K562 (cell line): ENCODE data around the gene UBE2E2. TPM values are rescaled to one million over a fixed set of nuclear protein-coding genes. Genes with fewer than 3 reads are reported as not detected.

Experiments
- ATAC-seq: fragments of 200-7000 bp; cut with Tn5 transposase; 3 replicates; pipeline ENCODE4 v1.9.1; 2020; ENCODE audit warnings: moderate library complexity
- BruUV-seq: library from RNA; stranded (reverse); fragments of 400-500 nt; replicated peaks from 2 replicates; lab custom pipeline; 2021; lab: Mats Ljungman, UMichigan
- CTCF ChIA-PET: fragments of 300-600 bp; formaldehyde crosslinking; extraction: SDS; loops from one replicate; lab custom pipeline; 2021; ENCODE audit warnings: low intra/inter-chr PET ratio; lab: Yijun Ruan, JAX
- POLR2A ChIA-PET: fragments of 300-600, 350-650 bp; sonication (Branson Sonifier 250); formaldehyde crosslinking; extraction: SDS; loops from one replicate; lab custom pipeline; 2021; ENCODE audit warnings: antibody characterized with exemption, inconsistent platforms; lab: Yijun Ruan, JAX
- DNase-seq, 4 experiments: peaks; one replicate each; pipeline versions ENCODE4 v3.0.0 to v3.0.0-alpha.2; 2011 to 2018; ENCODE audit warnings: low spot score in 3 of 4, mixed read lengths in 3 of 4; ENCODE audit errors: extremely low read depth in 1 of 4
- FAIRE-seq: peaks from 2 replicates; lab custom pipeline; 2011; peaks lifted over from hg19 to GRCh38; lab: Jason Lieb, UNC
- H2AFZ ChIP-seq: 2 replicates; pipeline ENCODE4 v1.6.0; 2011; ENCODE audit warnings: low read depth, low read length, control low read depth, inconsistent platforms
- H3K27ac ChIP-seq: fragments of 200-600 bp; 3 replicates; pipeline ENCODE4 v1.8.0; 2011; ENCODE audit warnings: low read depth, mild to moderate bottlenecking, control low read depth, inconsistent platforms, low read length, moderate library complexity, mixed read lengths; ENCODE audit errors: extremely low read depth
- H3K27me3 ChIP-seq, 2 experiments: fragments of 300-600 bp in 1 of 2; 2 replicates in 1 of 2; 3 replicates in 1 of 2; pipeline versions ENCODE4 v1.6.0 to v1.8.0; 2011; ENCODE audit warnings: inconsistent platforms in 2 of 2, low read length in 2 of 2, mild to moderate bottlenecking in 1 of 2, mixed read lengths in 1 of 2, moderate library complexity in 1 of 2; ENCODE audit not compliant: control insufficient read depth in 2 of 2, insufficient read depth in 2 of 2
- H3K36me3 ChIP-seq: fragments of 300-600 bp; 3 replicates; pipeline ENCODE4 v1.8.0; 2011; ENCODE audit warnings: mild to moderate bottlenecking, low read length, inconsistent platforms; ENCODE audit not compliant: control insufficient read depth, insufficient read depth
- H3K4me1 ChIP-seq, 2 experiments: fragments of 200-600 bp in 1 of 2; replicated peaks in 1 of 2; 2 replicates in 1 of 2; 3 replicates in 1 of 2; pipeline versions ENCODE4 v1.5.1 to v1.8.0; 2011; ENCODE audit warnings: inconsistent platforms in 2 of 2, low read length in 2 of 2, mild to moderate bottlenecking in 1 of 2, mixed read lengths in 1 of 2, moderate library complexity in 1 of 2; ENCODE audit not compliant: control insufficient read depth in 2 of 2, insufficient read depth in 2 of 2
- H3K4me2 ChIP-seq: 2 replicates; pipeline ENCODE4 v1.6.1; 2011; ENCODE audit warnings: low read length, control low read depth, inconsistent platforms, mixed read lengths; ENCODE audit not compliant: insufficient read depth
- H3K4me3 ChIP-seq: fragments of 200-600 bp; sonication (generic), shearing (Covaris generic); 2 replicates; pipeline ENCODE4 v1.5.1; 2016; ENCODE audit warnings: control low read depth, inconsistent platforms
- H3K79me2 ChIP-seq: fragments of 200-600 bp; 3 replicates; pipeline ENCODE4 v1.8.0; 2011; ENCODE audit warnings: low read length, inconsistent platforms; ENCODE audit not compliant: control insufficient read depth, insufficient read depth
- H3K9ac ChIP-seq, 2 experiments: 2 replicates each; pipeline versions ENCODE4 v1.6.0 to v1.6.1; 2011; ENCODE audit warnings: low read depth in 2 of 2, low read length in 2 of 2, control low read depth in 1 of 2, inconsistent platforms in 1 of 2, mild to moderate bottlenecking in 1 of 2, mixed read lengths in 1 of 2; ENCODE audit not compliant: insufficient read depth in 1 of 2
- H3K9me1 ChIP-seq: one replicate; pipeline ENCODE4 v1.6.0; 2011; ENCODE audit warnings: inconsistent platforms, mild to moderate bottlenecking, low read length, moderate library complexity; ENCODE audit not compliant: control insufficient read depth, insufficient read depth
- H3K9me3 ChIP-seq: replicated peaks from 2 replicates; pipeline ENCODE4 v1.5.1; 2011; ENCODE audit warnings: low read depth, low read length, inconsistent platforms; ENCODE audit not compliant: control insufficient read depth, insufficient read depth
- H4K20me1 ChIP-seq: replicated peaks from 2 replicates; pipeline ENCODE4 v1.6.1; 2011; ENCODE audit warnings: low read length, inconsistent platforms, mixed read lengths; ENCODE audit not compliant: control insufficient read depth, insufficient read depth
- ATF1 ChIP-seq, 2 experiments: fragments of 450-650 bp in 1 of 2; IDR thresholded peaks; 2 replicates each; pipeline ENCODE4 v1.6.1; 2016; ENCODE audit warnings: missing compliant biosample characterization in 1 of 2, missing genetic modification characterization in 1 of 2
- CEBPG ChIP-seq, 3 experiments: fragments of 200-800 bp in 1 of 3; sonication (Bioruptor generic) in 1 of 3; sonication (generic) in 1 of 3; formaldehyde crosslinking in 1 of 3; IDR thresholded peaks in 2 of 3; conservative IDR thresholded peaks in 1 of 3; 2 replicates each; pipeline versions ENCODE4 v1.6.1 to v1.8.0; 2016 to 2022; ENCODE audit warnings: missing compliant biosample characterization in 2 of 3, missing genetic modification characterization in 2 of 3, mild to moderate bottlenecking in 1 of 3, missing genetic modification reagents in 1 of 3
- COPS2 ChIP-seq: fragments of 450-650 bp; conservative IDR thresholded peaks from 2 replicates; pipeline ENCODE4 v1.6.1; 2016; ENCODE audit warnings: mild to moderate bottlenecking, moderate library complexity
- E2F8 ChIP-seq: fragments of 450-650 bp; IDR thresholded peaks from 2 replicates; pipeline ENCODE4 v1.7.1; 2018; ENCODE audit warnings: mild to moderate bottlenecking, low read depth; ENCODE audit not compliant: partially characterized antibody
- KHSRP ChIP-seq: fragments of 450-650 bp; IDR thresholded peaks from 2 replicates; pipeline ENCODE4 v1.6.1; 2017
- NFIC ChIP-seq: fragments of 450-650 bp; IDR thresholded peaks from 2 replicates; pipeline ENCODE4 v1.6.1; 2017; ENCODE audit warnings: mild to moderate bottlenecking, inconsistent platforms
- NFRKB ChIP-seq: fragments of 450-650 bp; IDR thresholded peaks from 2 replicates; pipeline ENCODE4 v1.6.1; 2016; ENCODE audit warnings: low read depth
- RAD51 ChIP-seq: fragments of 450-650 bp; IDR thresholded peaks from 2 replicates; pipeline ENCODE4 v1.7.1; 2016; ENCODE audit warnings: low read depth, mild to moderate bottlenecking, borderline replicate concordance
- RBM15 ChIP-seq: fragments of 200-400 bp; formaldehyde crosslinking; IDR thresholded peaks from 2 replicates; pipeline ENCODE4 v1.6.1; 2018; ENCODE audit warnings: mild to moderate bottlenecking, low read length, moderate library complexity; ENCODE audit not compliant: insufficient read depth
- ZNF408 ChIP-seq: fragments of 250-450 bp; sonication (Bioruptor Pico); IDR thresholded peaks from 2 replicates; pipeline ENCODE4 v1.4.0; 2020; ENCODE audit warnings: low read depth, mild to moderate bottlenecking, moderate library complexity
- WGBS: fragments of 100-300 bp; shearing (Covaris generic); methylation state at CpG from one replicate; pipeline ENCODE4 v1.1.6; 2016; ENCODE audit warnings: low coverage, mixed read lengths; ENCODE audit not compliant: insufficient coverage; ENCODE audit errors: missing lambda C conversion rate; 5-methylcytosine and 5-hydroxymethylcytosine counted together
- in situ Hi-C: fragments of 300-500 bp; cut with MboI; formaldehyde crosslinking; loops from 4 replicates; pipeline ENCODE4 v1.15.0; 2018; ENCODE audit warnings: inconsistent platforms, mixed read lengths
- intact Hi-C: fragments of 100-400 bp; cut with micrococcal nuclease; formaldehyde crosslinking; loops from 2 replicates; pipeline ENCODE4 v1.14.2; 2022
- polyA plus RNA-seq, 8 experiments: library from polyadenylated mRNA; depleted of rRNA in 4 of 8; stranded (reverse) in 5 of 8; unstranded in 3 of 8; fragments of >200 nt; fragmentation: Nextera tagmentation in 2 of 8; fragmentation: Illumina TruSeq in 1 of 8; extraction: Ambion mirVana in 2 of 8; extraction: Trizol in 1 of 8; gene quantifications; 2 replicates each; pipeline versions ENCODE4 v1.2.1 to v1.2.3, GENCODE V29; 2011 to 2014; ENCODE audit warnings: inconsistent platforms in 1 of 8, missing spikeins in 1 of 8
- total RNA-seq, 7 experiments: library from RNA; depleted of rRNA in 6 of 7; stranded (reverse); fragments of >200 nt in 6 of 7; fragmentation: Illumina TruSeq in 2 of 7; extraction: Trizol in 2 of 7; gene quantifications; 2 replicates each; pipeline versions ENCODE4 v1.2.1 to v1.2.3, GENCODE V29; 2011 to 2021; ENCODE audit warnings: low replicate concordance in 1 of 7
- TF ChIP-seq, protein P1 (sequence below): fragments of 450-650 bp; formaldehyde crosslinking; IDR thresholded peaks from 2 replicates; pipeline ENCODE4 v1.4.0; 2022; ENCODE audit warnings: missing genetic modification characterization

UBE2E2 gene
- total and polyA plus RNA-seq, 9 of the 15 experiments (the other 6 are each of a cell fraction or from before 2014, with no cell fraction given), result 0.22 to 5.1 (median 1.9) TPM

DNA sequence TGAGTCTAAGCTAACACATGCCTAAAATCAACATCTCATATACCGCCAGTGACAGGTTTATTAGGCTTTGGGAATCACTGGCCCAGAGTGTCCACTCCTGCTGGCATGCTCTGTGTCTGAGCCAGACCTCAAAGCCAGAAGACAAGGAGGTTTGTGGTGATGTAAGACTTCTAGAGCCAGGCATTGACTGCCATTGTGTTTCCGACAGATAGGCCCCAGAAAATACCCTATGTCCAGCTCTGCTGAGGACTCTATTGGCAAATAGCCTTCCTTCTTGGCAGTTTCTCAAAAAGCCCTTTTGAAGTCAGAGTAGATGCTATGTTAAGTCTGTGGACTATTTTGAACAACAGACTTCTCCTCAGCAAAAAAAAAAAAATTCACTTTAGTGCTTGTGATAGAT is 420.7 kb downstream of the UBE2E2 start:
- H3K9ac ChIP-seq, result no peak overlapping the region
- H3K4me3 ChIP-seq, result no peak overlapping the region
- DNase-seq, result no peak
- WGBS, result 0% methylated on average over 2 of the region's 2 CpGs
- H3K4me1 ChIP-seq, result no peaks in the 10 kb centered on the region
- CTCF ChIA-PET, result no interaction called here
- intact Hi-C loops, result no loop called here
- no peak for FAIRE-seq
- H3K27ac ChIP-seq, result no peak overlapping the region
- TF ChIP-seq NFIC, result no peak
- TF ChIP-seq COPS2, result no peak
- no peak for TF ChIP-seq NFRKB
- no peak for TF ChIP-seq CEBPG (CRISPR knock-in tag; IDR thresholded peaks at IDR 0.05)
- TF ChIP-seq CEBPG (tag; conservative IDR thresholded peaks at IDR 0.05 in 1 of 2, IDR thresholded peaks at IDR 0.05 in 1 of 2), result no peak
- no peak for TF ChIP-seq KHSRP
- TF ChIP-seq, protein P1, sequence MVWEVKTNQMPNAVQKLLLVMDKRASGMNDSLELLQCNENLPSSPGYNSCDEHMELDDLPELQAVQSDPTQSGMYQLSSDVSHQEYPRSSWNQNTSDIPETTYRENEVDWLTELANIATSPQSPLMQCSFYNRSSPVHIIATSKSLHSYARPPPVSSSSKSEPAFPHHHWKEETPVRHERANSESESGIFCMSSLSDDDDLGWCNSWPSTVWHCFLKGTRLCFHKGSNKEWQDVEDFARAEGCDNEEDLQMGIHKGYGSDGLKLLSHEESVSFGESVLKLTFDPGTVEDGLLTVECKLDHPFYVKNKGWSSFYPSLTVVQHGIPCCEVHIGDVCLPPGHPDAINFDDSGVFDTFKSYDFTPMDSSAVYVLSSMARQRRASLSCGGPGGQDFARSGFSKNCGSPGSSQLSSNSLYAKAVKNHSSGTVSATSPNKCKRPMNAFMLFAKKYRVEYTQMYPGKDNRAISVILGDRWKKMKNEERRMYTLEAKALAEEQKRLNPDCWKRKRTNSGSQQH (CRISPR knock-in tag), result no peak
- TF ChIP-seq RBM15, result no peak
- TF ChIP-seq ZNF408 (CRISPR knock-in tag), result no peak
- no peak for TF ChIP-seq RAD51
- TF ChIP-seq E2F8, result no peak
- no peak for TF ChIP-seq ATF1 (CRISPR knock-in tag; IDR thresholded peaks at IDR 0.05)
- no peak for TF ChIP-seq ATF1 (tag; IDR thresholded peaks at IDR 0.05)
- no peaks in the 10 kb centered on the region for H3K79me2 ChIP-seq
- ATAC-seq, result no peak
- H3K4me2 ChIP-seq, result no peak overlapping the region
- H3K27me3 ChIP-seq, result no peaks in the 10 kb centered on the region; a peak in 1 of 5 replicates
- no peaks in the 10 kb centered on the region for H3K9me3 ChIP-seq
- BruUV-seq, result no TSS peak
- no peaks in the 10 kb centered on the region for H3K36me3 ChIP-seq
- H2AFZ ChIP-seq, result no peak overlapping the region
- POLR2A ChIA-PET, result no interaction called here
- H4K20me1 ChIP-seq, result no peaks in the 10 kb centered on the region
- in situ Hi-C loops, result no loop called here
- no peaks in the 10 kb centered on the region for H3K9me1 ChIP-seq
